GM12874 (cell line): ENCODE measurements around the gene PDE5A.

Experiments used
- TF ChIP-seq, protein P1 (sequence below): IDR thresholded peaks from 2 replicates; pipeline ENCODE4 v1.5.1; 2011; ENCODE audit warnings: low read depth, mild to moderate bottlenecking, control low read depth, low read length, moderate library complexity; ENCODE audit not compliant: insufficient read depth

PDE5A gene

DNA sequence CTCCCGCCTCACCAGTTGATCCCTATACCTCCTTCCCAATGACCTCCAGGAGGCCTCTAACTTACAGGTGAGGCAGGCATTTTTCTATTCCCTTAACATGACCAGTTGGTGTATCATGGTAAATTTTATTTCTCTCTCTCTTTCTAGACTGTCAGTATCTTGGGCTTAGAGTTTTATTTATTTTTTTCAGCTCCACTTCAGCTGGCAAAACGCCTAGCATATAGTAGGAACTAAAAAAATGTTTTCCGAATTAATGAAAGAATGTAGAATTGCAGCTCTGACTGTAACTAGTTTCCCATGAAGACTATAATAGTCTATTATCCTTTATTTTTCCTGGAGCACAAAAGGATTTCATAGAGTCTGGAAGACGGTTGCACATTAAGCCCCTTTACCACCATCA is 84.8 kb downstream of the PDE5A start:
- TF ChIP-seq, protein P1, sequence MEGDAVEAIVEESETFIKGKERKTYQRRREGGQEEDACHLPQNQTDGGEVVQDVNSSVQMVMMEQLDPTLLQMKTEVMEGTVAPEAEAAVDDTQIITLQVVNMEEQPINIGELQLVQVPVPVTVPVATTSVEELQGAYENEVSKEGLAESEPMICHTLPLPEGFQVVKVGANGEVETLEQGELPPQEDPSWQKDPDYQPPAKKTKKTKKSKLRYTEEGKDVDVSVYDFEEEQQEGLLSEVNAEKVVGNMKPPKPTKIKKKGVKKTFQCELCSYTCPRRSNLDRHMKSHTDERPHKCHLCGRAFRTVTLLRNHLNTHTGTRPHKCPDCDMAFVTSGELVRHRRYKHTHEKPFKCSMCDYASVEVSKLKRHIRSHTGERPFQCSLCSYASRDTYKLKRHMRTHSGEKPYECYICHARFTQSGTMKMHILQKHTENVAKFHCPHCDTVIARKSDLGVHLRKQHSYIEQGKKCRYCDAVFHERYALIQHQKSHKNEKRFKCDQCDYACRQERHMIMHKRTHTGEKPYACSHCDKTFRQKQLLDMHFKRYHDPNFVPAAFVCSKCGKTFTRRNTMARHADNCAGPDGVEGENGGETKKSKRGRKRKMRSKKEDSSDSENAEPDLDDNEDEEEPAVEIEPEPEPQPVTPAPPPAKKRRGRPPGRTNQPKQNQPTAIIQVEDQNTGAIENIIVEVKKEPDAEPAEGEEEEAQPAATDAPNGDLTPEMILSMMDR = no peak

DNA sequence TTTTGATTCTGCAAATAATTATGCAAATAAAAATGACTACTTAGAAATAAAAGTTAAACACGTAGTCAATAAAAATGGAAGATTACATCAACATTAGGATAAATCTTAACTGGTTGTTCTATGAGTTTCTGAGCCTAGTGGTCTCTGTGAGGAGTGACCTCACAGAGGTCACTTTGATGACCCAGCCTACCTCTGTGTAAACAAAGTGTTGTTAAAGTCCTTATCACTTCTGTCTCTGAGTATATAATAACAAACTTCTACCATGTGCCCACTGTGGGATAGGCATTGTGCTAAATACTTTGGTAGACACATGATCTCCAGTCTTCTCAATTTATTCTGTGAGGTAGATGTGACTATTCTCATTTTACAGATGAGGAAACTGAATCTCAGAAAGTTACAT is 85.4 kb downstream of the PDE5A start:
- TF ChIP-seq, protein P1 = no peak

DNA sequence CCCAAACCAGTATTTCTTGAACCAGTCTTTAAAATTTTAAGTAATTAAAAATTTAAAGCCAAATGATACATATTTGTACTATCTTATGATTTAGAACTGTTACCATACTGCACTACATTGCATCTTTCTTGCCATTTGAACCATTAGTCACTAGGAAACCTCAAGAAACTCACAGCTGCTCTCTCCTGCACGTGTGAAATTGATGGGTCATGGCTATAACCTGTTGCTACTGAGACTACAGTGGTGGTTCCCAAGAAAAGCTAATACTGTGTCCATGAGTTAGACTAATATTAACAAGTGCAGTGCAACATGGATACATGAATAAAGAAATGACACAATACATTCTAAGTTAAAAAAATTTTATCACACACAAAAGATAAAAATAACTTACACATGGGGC is 88.4 kb downstream of the PDE5A start:
- TF ChIP-seq, protein P1 = no peak

DNA sequence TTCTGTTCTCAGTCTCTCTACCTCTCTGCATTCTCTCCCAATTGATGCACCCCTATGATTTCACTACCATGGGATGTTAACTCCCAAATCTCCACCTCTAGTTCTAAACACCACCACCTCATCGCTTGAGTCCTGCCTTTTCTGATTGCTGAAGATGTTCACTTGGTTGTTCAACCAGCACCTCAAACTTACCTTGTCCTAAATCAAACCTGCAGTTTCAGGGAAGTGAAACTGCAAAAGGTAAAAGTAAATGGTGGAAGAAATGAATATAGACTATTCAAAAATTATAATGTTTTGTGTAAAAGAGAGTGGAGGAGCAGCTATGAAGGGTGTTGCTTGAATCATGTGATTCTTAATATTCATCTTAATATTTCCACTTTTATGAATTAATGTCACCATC is 91.0 kb downstream of the PDE5A start:
- TF ChIP-seq, protein P1 = no peak

DNA sequence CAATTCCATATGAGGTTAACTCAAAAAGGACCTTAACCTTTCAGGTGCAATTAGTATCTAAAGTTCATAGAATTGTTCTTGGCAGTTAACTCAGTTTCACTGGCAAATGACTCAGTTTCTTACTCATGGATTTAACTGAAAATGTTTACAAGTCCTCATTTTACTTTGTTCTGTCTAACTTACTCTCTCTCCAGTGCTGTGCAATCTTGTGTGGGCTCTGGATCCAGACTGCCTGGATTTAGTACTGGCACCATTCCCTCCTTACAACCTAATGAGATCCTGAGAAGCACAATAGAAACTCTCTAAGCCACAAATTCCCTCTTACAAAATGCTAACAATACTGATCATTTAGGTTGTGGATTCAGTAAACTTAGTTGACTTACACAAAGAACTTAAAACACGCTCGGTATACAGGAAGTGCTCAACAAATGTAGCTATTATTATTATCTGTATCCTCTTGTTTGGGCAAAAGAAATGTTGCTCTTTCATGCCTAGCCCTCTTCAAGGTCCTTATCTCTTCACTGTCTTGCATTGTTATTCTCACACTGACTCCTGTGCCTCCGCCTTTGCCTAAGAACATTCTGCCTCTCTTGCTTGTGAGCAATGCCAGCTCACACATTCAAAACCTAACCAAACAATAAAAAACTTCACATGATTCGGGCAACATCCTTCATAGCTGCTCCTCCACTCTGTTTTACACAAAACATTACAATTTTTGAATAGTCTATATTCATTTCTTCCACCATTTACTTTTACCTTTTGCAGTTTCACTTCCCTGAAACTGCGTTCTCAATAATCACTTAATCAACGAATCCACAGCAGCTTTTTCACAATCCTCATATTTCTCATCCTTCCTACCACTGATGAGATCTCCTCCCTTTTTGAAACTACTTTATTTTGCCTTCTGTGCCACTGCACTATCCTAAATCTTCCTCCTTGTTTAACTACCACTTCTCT is 91.8 kb downstream of the PDE5A start:
- TF ChIP-seq, protein P1 = no peak

DNA sequence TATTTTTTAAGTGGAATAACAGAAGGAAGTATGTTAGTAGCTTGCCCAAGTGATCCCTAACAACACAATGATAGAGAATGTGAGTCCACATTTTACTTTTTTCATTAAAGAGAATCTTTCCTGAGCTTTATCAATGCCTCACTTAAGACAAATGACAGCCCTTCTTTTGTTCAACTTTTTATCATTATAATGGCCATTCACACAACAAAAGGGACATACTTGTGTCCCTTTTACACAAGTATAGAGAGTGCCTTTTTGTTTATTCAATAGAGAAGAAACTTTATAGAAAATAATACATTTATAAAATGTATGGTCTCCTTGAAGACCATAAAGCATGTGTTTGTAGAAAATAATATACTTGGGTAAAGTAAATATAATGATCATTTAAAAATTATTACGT is 96.3 kb downstream of the PDE5A start:
- TF ChIP-seq, protein P1 = no peak

DNA sequence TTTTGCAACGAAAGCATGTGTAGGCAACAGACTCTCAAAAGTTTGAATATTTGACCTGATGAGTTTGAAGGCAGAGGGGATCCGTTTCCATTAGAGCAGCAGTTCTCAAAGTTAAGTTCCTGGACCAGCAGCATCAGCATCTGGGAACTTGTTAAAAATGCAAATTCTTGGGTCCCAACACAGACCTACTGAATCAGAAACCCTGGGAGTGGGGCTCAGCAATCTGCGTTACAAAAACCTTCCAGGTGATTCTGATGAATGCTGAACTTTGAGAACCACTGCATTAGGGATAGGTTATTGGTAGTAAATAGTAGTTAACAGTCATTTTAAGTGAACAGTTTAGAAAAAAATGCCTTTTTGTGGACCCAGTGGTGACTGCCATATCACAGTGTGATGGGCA is 98.8 kb downstream of the PDE5A start:
- TF ChIP-seq, protein P1 = no peak
